B cell (primary cell): Measurements from ENCODE around the gene GLT1D1. TPM values are rescaled to one million over a fixed set of nuclear protein-coding genes. Genes with fewer than 3 reads are reported as not detected.

Experiments
- ATAC-seq: fragments of 200-7000 bp; cut with Tn5 transposase; one replicate; pipeline ENCODE4 v1.10.0; 2021; ENCODE audit warnings: low read depth, mild to moderate bottlenecking, moderate number of reproducible peaks, moderate library complexity
- CTCF ChIA-PET: fragments of 350-600 bp; sonication (Branson Sonifier 250); formaldehyde crosslinking; loops from one replicate; lab custom pipeline; 2021; ENCODE audit warnings: antibody characterized with exemption, inconsistent platforms; lab: Charles Lee
- POLR2A ChIA-PET: fragments of 350-600 bp; sonication (Branson Sonifier 250); formaldehyde crosslinking; loops from one replicate; lab custom pipeline; 2021; ENCODE audit warnings: antibody characterized with exemption; lab: Charles Lee
- DNase-seq: peaks from one replicate; pipeline ENCODE4 v3.0.0; 2013
- H2AFZ ChIP-seq: 2 replicates; pipeline ENCODE4 v1.6.1; 2012; ENCODE audit warnings: mild to moderate bottlenecking, low read depth, low read length; ENCODE audit not compliant: insufficient read depth, poor library complexity, severe bottlenecking
- H3K27ac ChIP-seq, 2 donors: 1 replicate in 1 of 2; 2 replicates in 1 of 2; pipeline ENCODE4 v1.5.1; 2012 to 2013; ENCODE audit warnings: low read length in 2 of 2, mild to moderate bottlenecking in 2 of 2, moderate library complexity in 1 of 2
- H3K27me3 ChIP-seq, 4 experiments: fragments of 200-600 bp in 1 of 4; sonication (generic) in 1 of 4; replicated peaks in 1 of 4; 1 replicate in 2 of 4; 2 replicates in 2 of 4; pipeline versions ENCODE4 v1.6.1 to v1.7.0; 2013 to 2016; ENCODE audit warnings: low read length in 3 of 4, mild to moderate bottlenecking in 2 of 4, mixed read lengths in 1 of 4, moderate library complexity in 1 of 4; ENCODE audit not compliant: insufficient read depth in 4 of 4, control insufficient read depth in 3 of 4; ENCODE audit errors: control extremely low read depth in 1 of 4
- H3K36me3 ChIP-seq, 2 experiments: replicated peaks in 1 of 2; 1 replicate in 1 of 2; 2 replicates in 1 of 2; pipeline versions ENCODE4 v1.6.1 to v1.7.1; 2013; ENCODE audit warnings: low read length in 1 of 2; ENCODE audit not compliant: insufficient read depth in 2 of 2, control insufficient read depth in 1 of 2; ENCODE audit errors: control extremely low read depth in 1 of 2, extremely low read depth in 1 of 2
- H3K4me1 ChIP-seq, 2 donors: fragments of 200-600 bp in 1 of 2; sonication (generic) in 1 of 2; 1 replicate in 1 of 2; 2 replicates in 1 of 2; pipeline versions ENCODE4 v1.5.1 to v1.6.1; 2013 to 2017; ENCODE audit warnings: low read length in 2 of 2; ENCODE audit not compliant: control insufficient read depth in 2 of 2, insufficient read depth in 2 of 2
- H3K4me2 ChIP-seq: replicated peaks from 2 replicates; pipeline ENCODE3; 2012; ENCODE audit warnings: mild to moderate bottlenecking, low read depth, low read length; ENCODE audit not compliant: poor library complexity, severe bottlenecking
- H3K4me3 ChIP-seq, 5 experiments: fragments of 200-600 bp in 1 of 5; sonication (generic) in 1 of 5; 1 replicate in 3 of 5; 2 replicates in 2 of 5; pipeline versions ENCODE4 v1.5.1 to v1.7.0; 2011 to 2016; ENCODE audit warnings: low read length in 4 of 5, mild to moderate bottlenecking in 4 of 5, low read depth in 2 of 5, control low read depth in 1 of 5, moderate library complexity in 1 of 5; ENCODE audit not compliant: insufficient read depth in 1 of 5; ENCODE audit errors: control extremely low read depth in 1 of 5, extremely low read depth in 1 of 5
- H3K79me2 ChIP-seq: fragments of 200-600 bp; sonication (generic); one replicate; pipeline ENCODE4 v1.6.0; 2016; ENCODE audit warnings: low read length; ENCODE audit not compliant: control insufficient read depth, insufficient read depth
- H3K9ac ChIP-seq: fragments of 200-600 bp; sonication (generic); 2 replicates; pipeline ENCODE4 v1.6.1; 2017; ENCODE audit warnings: mild to moderate bottlenecking, low read length, moderate library complexity
- H3K9me3 ChIP-seq, 3 donors: one replicate each; pipeline versions ENCODE4 v1.6.1 to v1.7.1; 2013; ENCODE audit warnings: low read length in 2 of 3; ENCODE audit not compliant: control insufficient read depth in 2 of 3, insufficient read depth in 1 of 3; ENCODE audit errors: control extremely low read depth in 1 of 3
- H4K20me1 ChIP-seq: 2 replicates; pipeline ENCODE4 v1.6.0; 2012; ENCODE audit warnings: mild to moderate bottlenecking, low read length; ENCODE audit not compliant: insufficient read depth, control insufficient read depth, poor library complexity, severe bottlenecking
- H3K27ac Mint-ChIP-seq: one replicate; pipeline ENCODE4 v1.8.0; 2021; ENCODE audit warnings: mixed read lengths
- H3K27me3 Mint-ChIP-seq: one replicate; pipeline ENCODE4 v1.8.0; 2021; ENCODE audit warnings: mixed read lengths
- H3K4me1 Mint-ChIP-seq: one replicate; pipeline ENCODE4 v1.8.0; 2021; ENCODE audit warnings: mixed read lengths
- H3K4me3 Mint-ChIP-seq: one replicate; pipeline ENCODE4 v1.8.0; 2021; ENCODE audit warnings: mixed read lengths
- H3K9me3 Mint-ChIP-seq: one replicate; pipeline ENCODE4 v1.8.0; 2022; ENCODE audit warnings: mixed read lengths; ENCODE audit not compliant: insufficient read depth
- CTCF ChIP-seq: fragments of 200-600 bp; IDR thresholded peaks from one replicate; pipeline ENCODE4 v1.8.0; 2022; ENCODE audit warnings: antibody characterized with exemption, mild to moderate bottlenecking
- EZH2 ChIP-seq: IDR thresholded peaks from 2 replicates; pipeline ENCODE4 v1.6.1; 2012; ENCODE audit warnings: borderline replicate concordance, low read depth, mild to moderate bottlenecking, moderate library complexity, low read length; ENCODE audit not compliant: insufficient read depth, poor library complexity, severe bottlenecking
- WGBS: methylation state at CpG from one replicate; pipeline ENCODE4 v1.1.5; 2013; ENCODE audit warnings: missing lambda C conversion rate; ENCODE audit not compliant: insufficient coverage; 5-methylcytosine and 5-hydroxymethylcytosine counted together
- intact Hi-C: fragments of 100-400 bp; cut with micrococcal nuclease; formaldehyde crosslinking; loops from one replicate; pipeline ENCODE4 v1.10.0; 2022
- polyA plus RNA-seq: library from polyadenylated mRNA; depleted of rRNA; stranded (reverse); fragments of >200 nt; gene quantifications from 2 replicates; pipeline ENCODE4 v1.2.3, GENCODE V29; 2012
- total RNA-seq, 2 donors: library from RNA; stranded (reverse); fragments of 120-200 nt in 1 of 2; gene quantifications; 1 replicate in 1 of 2; 2 replicates in 1 of 2; pipeline versions ENCODE4 v1.2.3 to v1.2.4, GENCODE V29; 2013 to 2022

GLT1D1 gene
- total and polyA plus RNA-seq, 2 donors (not counting 1 experiment from before 2014, with no cell fraction given): 0.22 to 0.49 TPM

- no CpG with 5 or more reads among the region's 7 CpGs for WGBS
- ChIA-PET CTCF (no interaction called here), POLR2A (no interaction called here)
- Mint-ChIP-seq H3K9me3 (no peaks in the 10 kb centered on the region), H3K4me1 (no peaks in the 10 kb centered on the region), H3K4me3 (no peak overlapping the region), H3K27me3 (peaks cover 8% of the 10 kb centered on the region), H3K27ac (no peak overlapping the region)
- ATAC-seq (no peak), DNase-seq (no peak)
- H3K9ac ChIP-seq: no peak overlapping the region
- H2AFZ ChIP-seq: no peak overlapping the region
- no peak overlapping the region for H3K27ac ChIP-seq
- H3K27me3 ChIP-seq: no peaks in the 10 kb centered on the region
- TF ChIP-seq CTCF: no peak
- TF ChIP-seq EZH2: no peak
- H3K9me3 ChIP-seq: no peaks in the 10 kb centered on the region
- H4K20me1 ChIP-seq: no peaks in the 10 kb centered on the region
- no peaks in the 10 kb centered on the region for H3K79me2 ChIP-seq
- no peak overlapping the region for H3K4me2 ChIP-seq
- no peaks in the 10 kb centered on the region for H3K36me3 ChIP-seq
- H3K4me1 ChIP-seq: no peaks in the 10 kb centered on the region
- H3K4me3 ChIP-seq: no peak overlapping the region
- intact Hi-C loops: no loop called here
Measured at GRCh38 chr12:128903236-128903635, 50.0 kb downstream of the GLT1D1 start.

GRCh38 chr12:128905003-128905544, 51.8 kb downstream of the GLT1D1 start:
- intact Hi-C loops: no loop called here
- ATAC-seq (no peak), DNase-seq (no peak)
- TF ChIP-seq CTCF (no peak), EZH2 (no peak)
- CTCF ChIA-PET: no interaction called here
- H3K4me1 ChIP-seq: no peaks in the 10 kb centered on the region
- H3K4me1 Mint-ChIP-seq: no peaks in the 10 kb centered on the region
- no peaks in the 10 kb centered on the region for H3K36me3 ChIP-seq
- H3K9me3 ChIP-seq: no peaks in the 10 kb centered on the region
- no peak overlapping the region for H3K4me2 ChIP-seq
- no peaks in the 10 kb centered on the region for H3K27me3 Mint-ChIP-seq
- no peaks in the 10 kb centered on the region for H3K9me3 Mint-ChIP-seq
- H2AFZ ChIP-seq: no peak overlapping the region
- H3K27ac Mint-ChIP-seq: no peak overlapping the region
- H3K27ac ChIP-seq: no peak overlapping the region
- H3K27me3 ChIP-seq: no peaks in the 10 kb centered on the region
- no peak overlapping the region for H3K4me3 Mint-ChIP-seq
- no peak overlapping the region for H3K9ac ChIP-seq
- 97% methylated on average over 8 of the region's 13 CpGs for WGBS
- H4K20me1 ChIP-seq: no peaks in the 10 kb centered on the region
- POLR2A ChIA-PET: no interaction called here
- H3K4me3 ChIP-seq: no peak overlapping the region
- H3K79me2 ChIP-seq: no peaks in the 10 kb centered on the region
